ENCODE results near the gene PSMD3.
"Not testable (repeated sequence)": the region's sequence is repeated elsewhere in the genome, so short reads cannot be mapped to it uniquely, and the experiment has no call there.

PSMD3 gene

DNA sequence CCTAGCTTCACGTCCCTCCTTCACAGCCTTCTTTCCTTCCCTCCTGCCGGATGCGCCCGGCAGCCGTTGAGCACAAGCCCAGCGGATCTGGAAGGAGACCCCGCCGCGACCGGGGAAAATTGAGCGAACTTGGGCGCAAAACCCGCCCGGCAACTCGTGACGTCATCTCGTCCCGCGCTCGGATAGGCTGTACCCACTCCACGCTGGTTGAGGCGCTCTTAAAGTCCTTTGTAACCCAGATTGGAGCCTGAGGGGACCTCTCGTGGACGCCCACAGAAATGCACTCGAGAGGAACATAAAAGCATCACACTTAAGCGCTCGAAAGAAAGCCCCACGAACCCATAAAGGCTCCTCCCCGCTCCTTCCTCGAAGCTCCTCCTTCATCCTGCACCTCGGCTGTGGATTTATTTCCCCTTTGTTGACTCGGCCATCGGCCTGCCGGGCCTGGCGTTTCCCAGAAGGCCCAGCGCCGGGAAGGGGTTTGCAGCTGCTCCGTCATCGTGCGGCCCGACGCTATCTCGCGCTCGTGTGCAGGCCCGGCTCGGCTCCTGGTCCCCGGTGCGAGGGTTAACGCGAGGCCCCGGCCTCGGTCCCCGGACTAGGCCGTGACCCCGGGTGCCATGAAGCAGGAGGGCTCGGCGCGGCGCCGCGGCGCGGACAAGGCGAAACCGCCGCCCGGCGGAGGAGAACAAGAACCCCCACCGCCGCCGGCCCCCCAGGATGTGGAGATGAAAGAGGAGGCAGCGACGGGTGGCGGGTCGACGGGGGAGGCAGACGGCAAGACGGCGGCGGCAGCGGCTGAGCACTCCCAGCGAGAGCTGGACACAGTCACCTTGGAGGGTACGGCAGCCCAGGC is at the start of gene PSMD3:
Gene PSMD3, plus strand, starts transcription at position 457 of the 856 bp plus-strand sequence. Its CDS starts 164 bp downstream, at position 621.
- peak; percentile 99 for DNase-seq

DNA sequence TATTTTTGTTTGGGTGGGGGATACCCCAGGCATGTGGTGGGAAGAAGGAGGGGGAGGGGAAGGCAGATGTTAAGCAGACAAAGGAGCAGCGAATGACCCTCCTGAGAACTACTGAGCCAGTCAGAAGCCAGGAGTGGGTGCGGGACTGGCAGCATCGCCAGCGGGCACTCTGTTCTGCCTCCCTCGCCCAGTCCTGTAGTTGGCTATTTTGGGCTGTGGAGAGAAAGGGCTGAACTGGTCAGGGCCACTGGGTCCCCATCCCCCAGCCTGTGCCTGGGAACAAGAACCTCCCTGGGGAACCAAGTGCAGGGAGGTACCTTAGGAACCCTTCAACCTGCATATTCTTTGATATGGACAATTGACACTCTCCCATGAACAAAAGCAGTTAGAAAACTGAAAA is 46.7 kb upstream of the PSMD3 start:
- no peak for DNase-seq

DNA sequence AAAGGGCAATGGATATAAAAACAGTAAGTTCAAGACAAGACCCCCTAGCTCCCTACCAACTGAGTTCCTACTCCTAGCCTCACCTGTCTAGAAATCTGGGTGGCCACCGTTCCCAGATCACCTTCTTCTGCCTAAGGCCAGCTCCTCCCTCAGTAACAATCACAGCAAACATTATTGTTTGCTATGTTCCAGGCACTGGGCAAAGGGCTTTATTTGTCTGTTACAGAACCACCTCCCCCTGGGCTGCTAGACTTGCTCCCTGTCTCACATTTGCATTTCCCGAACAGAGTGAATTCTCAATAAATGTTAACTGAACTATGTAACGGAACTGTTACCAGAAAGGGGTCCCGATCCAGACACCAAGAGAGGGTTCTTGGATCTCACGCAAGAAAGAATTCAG is 46.3 kb upstream of the PSMD3 start:
- no peak for DNase-seq

DNA sequence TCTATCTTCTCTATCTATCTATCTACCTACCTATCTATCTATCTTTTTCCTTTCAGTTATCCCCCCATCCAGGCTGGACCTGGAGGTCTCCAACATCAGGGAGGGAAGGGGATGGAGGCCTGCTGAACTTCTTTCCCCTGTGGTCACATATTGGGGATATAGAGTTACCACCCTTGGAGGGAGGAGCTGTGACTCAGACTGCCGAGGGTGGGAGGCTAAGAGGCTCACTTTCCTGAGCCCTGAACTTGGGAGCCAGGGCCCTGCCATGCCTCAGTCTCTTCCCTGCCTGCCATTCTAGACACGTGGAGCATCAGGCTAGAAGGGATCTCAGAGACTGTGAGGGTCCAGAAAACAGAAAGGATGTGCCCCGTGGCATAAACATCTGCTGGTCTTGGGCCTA is 44.7 kb upstream of the PSMD3 start:
- DNase-seq, result no peak

DNA sequence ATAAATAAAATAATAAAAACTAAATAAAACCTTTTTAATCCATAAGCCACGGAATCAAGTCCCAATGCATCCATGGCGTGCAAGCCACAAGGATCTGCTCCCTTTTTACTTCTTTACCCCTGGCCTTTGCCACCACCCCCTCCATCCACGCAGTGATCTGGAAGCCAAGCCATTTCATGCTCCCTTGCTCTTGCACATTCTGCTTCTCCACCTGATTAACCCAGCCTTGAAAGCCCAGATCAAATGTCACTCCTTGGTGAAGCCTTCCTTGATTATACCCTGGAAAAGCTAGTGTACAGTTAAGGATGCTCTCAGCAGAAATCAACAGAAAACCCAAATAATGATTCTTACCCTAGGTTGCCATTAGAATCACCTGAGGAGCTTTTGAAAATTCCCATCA is 43.2 kb upstream of the PSMD3 start:
- no peak for DNase-seq

DNA sequence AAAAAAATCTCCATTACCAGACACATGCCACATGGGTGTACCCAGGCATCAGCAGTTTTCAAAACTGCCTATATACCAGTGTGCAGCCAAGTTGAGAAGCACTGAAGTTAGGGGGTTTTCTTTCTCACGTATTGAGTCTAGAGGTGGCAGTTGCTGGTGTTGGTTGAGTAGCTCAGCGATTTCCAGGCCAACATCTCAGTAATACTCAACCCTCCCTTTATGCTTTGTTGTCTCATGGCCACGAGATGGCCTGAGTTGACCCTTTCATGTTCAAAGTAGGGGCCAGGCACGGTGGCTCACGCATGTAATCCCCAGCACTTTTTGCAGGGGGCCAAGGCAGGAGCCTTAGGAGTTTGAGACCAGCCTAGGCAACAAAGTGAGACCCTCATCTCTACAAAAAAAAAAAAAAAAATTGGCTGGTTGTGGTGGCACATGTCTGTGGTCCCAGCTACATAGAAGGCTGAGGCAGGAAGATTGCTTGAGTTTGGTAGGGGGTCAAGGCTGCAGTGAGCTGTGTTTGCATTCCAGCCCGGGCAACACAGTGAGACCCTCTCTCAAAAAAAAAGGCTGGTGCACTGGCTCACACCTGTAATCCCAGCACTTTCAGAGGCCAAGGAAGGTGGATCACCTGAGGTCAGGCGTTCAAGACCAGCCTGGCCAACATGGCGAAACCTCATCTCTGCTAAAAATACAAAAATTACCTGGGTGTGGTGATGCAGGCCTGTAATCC is 42.3 kb upstream of the PSMD3 start:
- DNase-seq, result no peak

DNA sequence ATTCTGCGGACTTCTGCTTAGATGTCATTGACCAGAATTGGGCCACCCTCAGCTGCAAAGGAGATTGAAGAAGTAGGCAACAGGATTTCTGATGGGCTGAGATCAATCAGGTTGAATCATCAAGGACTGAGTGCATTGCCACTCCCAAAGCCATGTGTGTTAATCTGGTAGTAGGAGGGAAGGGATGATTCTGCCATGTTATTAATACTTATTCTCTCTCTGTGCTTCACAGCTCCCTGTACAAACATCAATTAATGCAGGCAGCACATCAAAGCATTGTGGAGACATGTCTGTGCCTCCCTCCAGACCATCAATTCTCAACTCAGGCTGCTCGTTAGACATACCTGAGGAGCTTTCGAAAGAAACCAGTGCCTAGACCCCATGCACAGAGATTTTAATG is 41.5 kb upstream of the PSMD3 start:
- no peak for DNase-seq

DNA sequence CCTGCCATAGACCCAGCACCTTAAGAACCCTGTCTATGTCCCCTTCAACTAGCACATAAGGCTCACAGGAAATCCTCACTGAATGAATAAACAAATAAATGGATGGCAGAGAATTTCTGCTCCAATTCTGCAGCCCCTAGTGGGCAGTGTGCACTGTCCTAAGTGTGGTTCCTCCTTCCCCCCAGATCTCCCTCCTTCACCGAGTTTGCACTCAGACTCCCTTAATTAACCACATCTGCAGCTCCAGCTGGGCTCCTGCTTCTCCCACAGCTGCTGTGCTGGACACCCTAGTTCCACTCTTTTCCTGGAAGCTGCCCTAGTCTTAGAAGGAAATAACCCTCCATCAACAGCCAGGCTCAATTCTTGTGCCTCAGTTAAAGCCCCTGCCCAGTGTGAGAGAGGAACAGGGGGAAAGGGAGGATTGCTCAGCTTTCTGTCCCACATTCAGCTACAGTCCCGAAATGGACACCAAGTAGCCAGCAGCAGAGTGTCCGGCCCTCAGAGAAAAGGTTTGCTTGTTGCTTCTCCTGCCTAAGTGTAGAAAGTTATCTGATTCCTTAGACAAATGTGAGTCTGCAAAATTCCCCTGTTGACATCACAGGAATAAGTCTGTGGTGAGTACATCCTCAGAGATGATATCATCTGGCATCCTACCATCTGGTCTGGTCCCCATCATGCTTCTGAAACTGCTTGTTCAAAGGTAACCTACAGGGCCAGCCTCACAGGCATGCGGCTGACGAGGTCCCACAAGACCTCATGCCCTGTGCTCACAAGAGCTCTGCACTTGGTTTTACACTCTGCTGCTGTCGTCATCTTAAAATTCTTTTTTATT is 40.8 kb upstream of the PSMD3 start:
- DNase-seq, result no peak

DNA sequence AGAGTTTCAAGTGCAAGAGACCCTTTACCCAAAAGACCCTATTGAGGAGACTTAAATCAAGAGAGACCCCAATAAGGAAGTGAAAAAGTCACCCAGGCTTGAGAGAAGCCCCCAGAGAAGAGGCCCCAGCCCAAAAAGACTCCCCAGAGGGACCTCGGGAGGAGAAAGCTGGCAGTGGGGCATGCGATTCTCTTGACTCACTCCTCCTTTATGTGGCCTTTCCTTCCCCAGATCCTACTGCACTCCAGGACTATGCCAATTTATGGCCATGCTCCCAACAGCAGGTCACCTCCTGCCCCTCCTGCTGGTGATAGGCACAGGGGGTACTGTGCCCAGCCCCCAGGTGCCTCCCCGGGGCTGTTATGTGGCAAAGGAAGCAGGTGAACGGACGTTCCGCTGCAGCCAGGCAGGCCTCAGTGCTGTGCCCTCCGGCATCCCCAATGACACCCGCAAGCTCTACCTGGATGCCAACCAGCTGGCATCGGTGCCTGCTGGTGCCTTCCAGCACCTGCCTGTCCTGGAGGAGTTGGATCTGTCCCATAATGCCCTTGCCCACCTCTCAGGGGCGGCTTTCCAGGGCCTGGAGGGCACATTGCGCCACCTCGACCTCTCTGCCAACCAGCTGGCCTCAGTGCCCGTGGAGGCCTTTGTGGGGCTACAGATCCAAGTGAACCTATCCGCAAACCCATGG is 36.8 kb upstream of the PSMD3 start:
- no peak for DNase-seq

DNA sequence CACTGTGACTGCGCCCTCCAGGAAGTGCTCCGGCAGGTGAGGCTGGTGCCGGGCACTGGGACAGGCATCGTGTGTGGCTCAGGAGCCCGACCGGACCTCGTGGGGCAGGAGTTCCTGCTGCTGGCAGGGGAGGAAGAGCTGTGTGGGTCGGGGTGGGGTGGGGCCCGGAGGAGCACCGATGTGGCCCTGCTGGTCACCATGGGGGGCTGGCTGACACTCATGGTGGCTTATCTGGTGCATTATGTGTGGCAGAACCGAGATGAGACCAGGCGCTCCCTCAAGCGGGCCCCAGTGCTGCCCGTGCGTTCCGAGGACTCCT is 36.3 kb upstream of the PSMD3 start:
- DNase-seq, result no peak

DNA sequence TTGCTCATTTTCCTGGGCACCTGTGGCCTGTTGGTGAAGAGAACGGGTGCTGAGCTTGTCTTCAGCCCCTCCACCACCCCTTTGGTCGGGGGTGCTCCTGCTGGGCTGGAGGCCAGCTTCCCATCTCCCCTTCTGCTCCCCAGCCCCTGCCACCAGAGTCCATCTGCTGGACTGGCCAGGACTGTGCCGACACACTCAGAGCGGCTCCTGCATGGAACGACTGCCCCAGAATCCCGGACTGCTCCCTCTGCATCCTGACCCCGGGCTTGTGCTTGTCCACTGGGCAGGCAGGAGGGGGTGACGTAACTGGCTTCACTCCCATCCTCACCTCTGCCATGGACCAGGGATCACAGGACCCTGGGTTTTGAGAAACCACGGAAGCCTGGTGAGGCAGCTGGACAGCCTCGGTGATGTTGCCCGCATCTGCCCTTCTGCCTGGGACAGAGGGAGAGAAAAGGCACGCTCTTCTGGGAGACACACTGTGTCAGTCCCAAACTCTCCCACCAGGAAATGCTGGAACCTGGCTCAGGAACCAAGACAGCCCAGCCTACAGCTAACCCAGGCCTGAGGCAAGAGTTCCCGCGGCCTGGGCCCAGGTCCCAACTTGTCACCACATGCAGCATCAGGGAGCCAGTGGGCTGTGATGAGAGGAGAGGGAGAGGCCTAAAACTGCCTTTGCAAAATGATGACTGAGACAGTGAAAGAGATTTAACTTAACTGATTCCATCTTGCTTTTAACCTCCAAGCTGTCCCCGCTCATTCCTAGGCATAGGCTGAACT is 33.9 kb upstream of the PSMD3 start:
- no peak for DNase-seq

DNA sequence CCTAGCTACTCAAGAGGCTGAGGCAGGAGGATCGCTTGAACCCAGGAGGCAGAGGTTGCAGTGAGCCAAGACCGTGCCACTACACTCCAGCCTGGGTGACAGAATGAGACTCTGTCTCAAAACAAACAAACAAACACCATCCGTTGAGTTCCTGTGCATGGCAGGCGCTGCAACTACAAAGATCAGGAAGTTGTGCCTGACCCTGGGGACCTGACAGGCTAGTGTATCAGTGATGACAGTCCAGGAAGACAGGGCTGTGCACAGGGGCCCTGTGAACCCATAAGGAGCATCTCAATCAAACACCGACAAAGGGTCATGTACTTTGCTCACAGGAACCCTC is 32.1 kb upstream of the PSMD3 start:
- DNase-seq, result not testable (repeated sequence)

DNA sequence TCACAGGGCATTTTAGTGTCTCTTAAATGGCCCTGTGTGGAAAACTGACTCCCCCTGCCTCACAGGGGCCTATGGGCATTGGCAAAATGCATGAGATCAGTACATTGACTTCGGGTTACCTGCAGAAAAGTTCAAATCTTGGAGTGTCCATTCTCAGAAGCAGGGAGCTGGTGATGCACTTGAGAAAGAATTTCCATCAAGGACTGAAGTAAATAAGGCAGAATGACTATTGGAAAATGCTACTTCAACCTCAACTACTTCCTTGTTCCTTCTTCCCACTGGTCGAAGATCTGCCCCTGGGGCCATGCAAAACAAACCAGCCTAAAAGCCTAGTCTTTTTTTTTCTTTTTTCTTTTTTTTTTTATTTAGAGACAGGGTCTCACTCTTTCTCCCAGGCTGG is 31.6 kb upstream of the PSMD3 start:
- DNase-seq, result no peak

DNA sequence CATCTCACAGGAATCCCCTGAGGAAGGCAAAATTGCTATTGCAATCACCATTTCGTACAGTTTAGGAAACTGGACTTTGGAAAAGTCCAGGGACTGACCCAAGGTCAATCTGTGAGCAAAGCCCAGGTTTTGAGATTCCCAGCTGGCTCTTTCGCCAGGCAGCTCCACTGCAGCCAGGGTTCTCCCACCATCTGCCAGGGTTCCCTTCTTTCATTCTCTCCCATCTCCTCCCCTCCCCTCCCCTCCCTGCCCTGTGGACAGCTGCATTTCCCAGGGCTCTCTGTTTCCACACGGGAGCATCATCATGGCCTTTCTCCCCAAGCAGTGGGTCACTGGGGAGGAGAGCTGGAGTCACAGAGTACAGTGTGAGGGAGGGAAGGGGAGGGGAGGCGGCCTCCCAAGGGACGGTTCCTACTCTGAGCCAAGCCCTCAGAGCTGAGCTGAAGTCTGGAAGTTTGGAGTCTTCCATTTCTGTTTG is 29.7 kb upstream of the PSMD3 start:
- DNase-seq, result no peak

DNA sequence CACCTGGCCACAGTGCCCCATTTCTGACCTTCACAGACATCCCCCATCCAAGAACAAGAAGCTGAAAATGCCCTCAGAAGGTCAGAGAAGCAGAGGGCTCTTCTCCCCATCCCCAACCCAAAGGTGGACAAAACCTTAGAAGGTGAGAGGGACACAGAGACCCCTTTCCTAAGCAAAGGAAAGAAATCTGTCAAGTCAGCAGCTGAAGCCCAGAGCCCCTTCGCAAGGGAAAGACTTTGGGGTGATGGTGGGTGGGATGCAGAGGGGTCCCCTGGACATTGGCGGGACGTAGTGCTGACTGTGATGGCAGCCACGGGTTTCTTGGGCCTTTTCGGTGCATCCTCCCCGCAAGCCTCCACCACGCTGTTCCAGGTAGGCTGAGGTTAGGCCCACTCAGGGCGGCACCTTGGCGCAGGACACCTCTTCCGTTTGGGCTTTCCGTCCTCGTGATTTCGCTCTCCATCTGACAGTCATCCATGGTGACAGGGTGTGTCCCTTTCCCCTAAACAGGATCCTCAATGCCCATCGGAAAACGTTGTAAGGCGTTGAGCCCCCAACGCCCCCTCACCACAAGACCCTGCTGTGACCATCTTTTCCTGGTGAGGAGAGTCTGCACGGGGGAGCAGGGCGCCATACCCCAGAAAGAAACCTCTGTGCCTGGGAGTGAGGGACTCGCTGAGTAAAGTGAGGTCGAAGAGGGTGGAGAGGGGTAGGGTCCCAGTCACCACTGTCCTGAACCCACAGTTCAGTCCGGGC is 28.5 kb upstream of the PSMD3 start:
- DNase-seq, result no peak

DNA sequence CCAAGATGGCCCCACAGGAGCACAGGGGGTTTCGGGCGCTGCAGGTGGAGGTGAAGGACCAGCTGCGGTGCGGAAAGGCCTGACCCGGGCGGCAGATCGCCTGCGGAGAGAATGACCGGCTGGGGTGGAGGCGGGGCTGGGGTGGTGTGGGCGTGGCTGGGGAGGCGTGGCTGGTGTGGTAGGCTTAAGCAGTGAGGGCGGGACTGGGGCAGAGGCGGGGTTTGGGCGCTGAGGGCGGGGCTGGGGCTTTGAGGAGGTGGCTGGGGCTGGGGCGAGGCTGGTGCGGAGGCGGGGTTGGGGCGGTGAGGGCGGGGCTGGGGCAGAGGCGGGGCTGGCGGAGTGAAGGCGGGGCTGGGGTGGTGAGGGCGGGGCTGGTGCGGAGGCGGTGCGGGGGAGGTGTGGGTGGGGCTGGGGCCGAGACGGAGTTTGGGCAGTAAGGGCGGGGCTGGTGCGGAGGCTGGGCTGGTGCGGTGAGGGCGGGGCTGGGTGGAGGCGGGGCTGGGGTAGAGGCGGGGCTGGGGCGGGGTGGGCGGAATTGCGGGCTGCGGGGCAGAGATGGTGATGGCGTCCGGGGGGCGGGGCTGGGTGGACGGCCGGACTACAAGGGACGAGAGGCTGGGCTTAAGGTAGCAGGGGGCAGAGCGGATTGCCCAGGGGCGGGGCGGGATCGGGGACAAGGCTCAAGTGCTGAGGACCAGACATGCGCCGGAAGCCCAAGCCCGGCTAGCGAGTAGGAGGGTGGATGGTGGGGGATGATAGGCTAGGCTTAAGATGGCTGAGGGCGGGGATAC is 27.7 kb upstream of the PSMD3 start:
- DNase-seq, result peak; percentile 95

DNA sequence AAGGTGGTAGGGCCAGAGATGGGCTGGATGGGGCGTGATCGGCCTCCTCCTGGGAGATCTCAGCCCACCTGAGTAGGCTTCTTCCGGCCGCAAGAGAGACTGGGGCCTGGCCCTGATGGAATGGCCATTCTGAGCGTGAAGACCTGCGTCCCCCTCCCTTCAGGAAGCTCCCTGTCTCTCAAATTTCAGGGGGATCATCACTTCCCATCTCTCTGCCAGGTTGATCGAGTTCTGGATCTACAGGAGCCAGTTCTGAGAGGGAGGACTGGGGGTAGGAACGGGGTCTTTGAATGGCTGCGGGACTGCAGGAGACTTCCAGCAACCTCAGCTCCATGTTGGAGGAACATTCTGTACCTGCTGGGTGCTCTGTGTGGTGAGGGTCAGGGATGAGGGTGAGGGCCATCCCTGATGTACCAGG is 27.1 kb upstream of the PSMD3 start:
- no peak for DNase-seq

DNA sequence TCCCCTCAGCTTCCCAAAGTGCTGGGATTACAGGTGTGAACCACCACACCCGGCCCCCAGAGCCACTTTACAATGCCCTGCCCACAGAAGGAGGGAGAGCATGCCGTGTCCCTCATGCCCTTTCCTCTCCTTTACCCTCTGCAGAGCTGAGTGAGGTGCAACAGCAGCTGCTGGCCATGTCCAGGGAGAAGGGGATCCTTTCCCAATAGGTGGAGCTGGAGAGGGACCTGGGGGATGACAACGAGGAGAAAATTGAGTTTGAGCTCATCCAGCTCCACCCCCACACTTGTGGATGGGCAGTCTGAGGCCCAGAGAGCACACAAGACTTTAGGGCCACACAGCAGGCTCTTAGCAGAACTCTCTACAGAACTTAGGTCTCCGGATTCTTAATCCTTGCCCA is 25.7 kb upstream of the PSMD3 start:
- no peak for DNase-seq

DNA sequence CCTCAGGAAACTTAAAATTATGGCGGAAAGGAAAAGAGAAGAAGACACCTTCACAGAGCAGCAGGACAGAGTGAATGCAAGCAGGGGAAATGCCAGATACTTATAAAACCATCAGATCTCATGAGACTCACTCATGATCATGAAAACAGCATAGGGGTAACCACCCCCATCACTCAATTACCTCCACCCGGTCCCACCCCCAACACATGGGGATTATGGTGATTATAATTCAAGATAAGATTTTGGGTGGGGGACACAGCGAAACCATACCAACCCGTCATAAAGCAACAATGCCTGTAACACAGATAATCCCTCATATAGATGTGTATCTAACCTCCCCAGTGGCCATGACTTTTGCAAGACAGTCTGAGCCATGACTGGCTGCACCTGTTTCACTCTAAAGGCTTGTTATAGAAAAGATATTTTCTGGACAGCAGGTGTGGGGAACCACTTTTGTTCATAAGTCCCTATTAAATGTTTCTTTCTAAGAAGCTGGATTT is 24.8 kb upstream of the PSMD3 start:
- no peak for DNase-seq

DNA sequence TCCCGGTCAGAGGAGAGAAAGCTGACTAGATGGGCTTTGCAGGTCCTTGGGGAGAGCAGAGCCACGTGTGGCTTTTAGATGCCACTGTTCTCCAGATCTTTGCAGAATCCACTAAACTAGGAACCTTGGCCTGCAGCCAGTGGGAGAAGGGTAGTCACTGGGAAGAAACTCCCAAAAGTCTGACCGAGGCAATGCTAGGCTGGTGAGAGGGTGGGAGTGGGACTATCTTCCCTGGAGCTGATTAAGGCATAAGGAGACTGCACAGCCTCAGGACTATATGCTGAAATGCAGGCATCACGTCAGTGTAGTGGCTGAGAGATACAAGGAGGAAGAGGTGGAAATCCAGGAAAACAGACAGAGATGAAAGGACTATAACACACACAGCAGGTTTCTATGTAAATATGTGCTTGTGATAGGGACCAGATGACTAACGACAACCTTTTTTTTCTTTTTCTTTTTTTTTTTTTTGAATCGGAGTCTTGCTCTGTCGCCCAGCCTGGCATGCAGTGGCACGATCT is 20.0 kb upstream of the PSMD3 start:
- DNase-seq, result no peak
